Stomach (tissue), 19 donors: ENCODE measurements around the gene ZNF230. TPM values are rescaled to one million over a fixed set of nuclear protein-coding genes. Genes with fewer than 3 reads are reported as not detected.
A peak's percentile ranks its signal among the peaks of the same experiment; 100 is the strongest.

Experiments
- DNase-seq, 2 donors: peaks; one replicate each; pipeline versions ENCODE4 v3.0.0 to v3.0.0-alpha.2; 2013 to 2019
- H3K27ac ChIP-seq, 5 donors: fragments of 200-600 bp in 4 of 5; sonication (generic) in 4 of 5; one replicate each; pipeline ENCODE4 v1.5.1; 2013 to 2019; ENCODE audit warnings: mild to moderate bottlenecking in 1 of 5, moderate library complexity in 1 of 5
- H3K27me3 ChIP-seq, 3 donors: fragments of 200-600 bp; sonication (generic); one replicate each; pipeline ENCODE4 v1.5.1; 2017 to 2019; ENCODE audit warnings: mixed run types in 1 of 3
- H3K36me3 ChIP-seq, 4 donors: fragments of 200-600 bp; sonication (generic); 1 replicate in 3 of 4; 2 replicates in 1 of 4; pipeline ENCODE4 v1.5.1; 2016 to 2019
- H3K4me1 ChIP-seq, 4 donors: fragments of 200-600 bp; sonication (generic); one replicate each; pipeline ENCODE4 v1.5.1; 2016 to 2019
- H3K4me3 ChIP-seq, 4 donors: fragments of 200-600 bp; sonication (generic) in 3 of 4; one replicate each; pipeline ENCODE4 v1.5.1; 2016 to 2019; ENCODE audit warnings: mild to moderate bottlenecking in 1 of 4
- H3K9me3 ChIP-seq, 4 donors: fragments of 200-600 bp; sonication (generic); one replicate each; pipeline ENCODE4 v1.5.1; 2016 to 2019
- EP300 ChIP-seq: sonication (generic); formaldehyde crosslinking; IDR thresholded peaks from one replicate; pipeline ENCODE4 v1.6.1; 2017; ENCODE audit warnings: antibody characterized with exemption
- POLR2A ChIP-seq, 4 donors: fragments of 450-650 bp; IDR thresholded peaks; one replicate each; pipeline ENCODE4 v1.6.1; 2016; ENCODE audit warnings: antibody characterized with exemption in 4 of 4, control low read depth in 2 of 4, mild to moderate bottlenecking in 1 of 4, moderate library complexity in 1 of 4
- POLR2AphosphoS5 ChIP-seq, 3 donors: sonication (generic); formaldehyde crosslinking; IDR thresholded peaks; one replicate each; pipeline ENCODE4 v1.6.1; 2016; ENCODE audit warnings: antibody characterized with exemption in 3 of 3
- WGBS, 5 donors: extraction: QIAGEN DNeasy Blood & Tissue Kit in 3 of 5; methylation state at CpG; one replicate each; pipeline versions ENCODE4 v1.1.5 to v1.1.7; 2013 to 2018; 5-methylcytosine and 5-hydroxymethylcytosine counted together
- intact Hi-C: fragments of 100-400 bp; cut with DNase I; formaldehyde crosslinking; loops from one replicate; pipeline ENCODE4 v1.15.1; 2023; ENCODE audit warnings: low total_unique reads
- long read RNA-seq, 10 donors: transcript quantifications; one replicate each; lab custom pipeline, GENCODE V29; 2026
- polyA plus RNA-seq, 3 donors: library from polyadenylated mRNA; stranded (reverse); fragments of 200-250 nt; gene quantifications; one replicate each; pipeline ENCODE4 v1.2.3, GENCODE V29; 2013
- total RNA-seq, 5 donors: library from RNA; depleted of rRNA; stranded (reverse); fragments of >200 nt; gene quantifications; one replicate each; pipeline versions ENCODE4 v1.1.0 to v1.2.3, GENCODE V29; 2014 to 2016
- TF ChIP-seq, protein P1 (sequence below), 7 experiments: fragments of 450-650 bp in 4 of 7; fragments of 200-600 bp in 3 of 7; sonication (generic) in 3 of 7; IDR thresholded peaks; one replicate each; pipeline ENCODE4 v1.5.1; 2016 to 2019; ENCODE audit warnings: antibody characterized with exemption in 7 of 7, control low read depth in 2 of 7, mild to moderate bottlenecking in 1 of 7
- donor health status: healthy with polysubstance abuse.
- donor health status: Bipolar disorder and iron deficiency.
- donor health status: healthy.

The ZNF230 gene
- total RNA-seq (10 to 100 TPM in 1 of 5 donors, 1 to 10 TPM in 3, not detected in 1; 1.3 to 16.1 (median 6.3) TPM), polyA plus RNA-seq (1 to 10 TPM; 1.1 to 2.1 (median 1.1) TPM)
- long read RNA-seq, donor 1, full-length matches to known transcripts = 1 of 1 reads
- long read RNA-seq, donor 1, partial matches to known transcripts = 0 of 1 reads
- long read RNA-seq, donor 1, other reads (novel, unspliced or antisense) = 0 of 1 reads
- long read RNA-seq, donor 2, full-length matches to known transcripts = 1 of 1 reads
- long read RNA-seq, donor 2, partial matches to known transcripts = 0 of 1 reads
- long read RNA-seq, donor 2, other reads (novel, unspliced or antisense) = 0 of 1 reads
- long read RNA-seq, donor 3 = 0 reads
- long read RNA-seq, donor 4 = 0 reads
- long read RNA-seq, donor 5, full-length matches to known transcripts = 1 of 1 reads
- long read RNA-seq, donor 5, partial matches to known transcripts = 0 of 1 reads
- long read RNA-seq, donor 5, other reads (novel, unspliced or antisense) = 0 of 1 reads
- long read RNA-seq, donor 6, full-length matches to known transcripts = 3 of 3 reads
- long read RNA-seq, donor 6, partial matches to known transcripts = 0 of 3 reads
- long read RNA-seq, donor 6, other reads (novel, unspliced or antisense) = 0 of 3 reads
- long read RNA-seq, donor 7 = 0 reads
- long read RNA-seq, donor 8, partial matches to known transcripts = 0 of 1 reads
- long read RNA-seq, donor 8, other reads (novel, unspliced or antisense) = 0 of 1 reads
- long read RNA-seq, donor 9, partial matches to known transcripts = 0 of 1 reads
- long read RNA-seq, donor 9, other reads (novel, unspliced or antisense) = 0 of 1 reads
- long read RNA-seq, donor 10 = 0 reads

DNA sequence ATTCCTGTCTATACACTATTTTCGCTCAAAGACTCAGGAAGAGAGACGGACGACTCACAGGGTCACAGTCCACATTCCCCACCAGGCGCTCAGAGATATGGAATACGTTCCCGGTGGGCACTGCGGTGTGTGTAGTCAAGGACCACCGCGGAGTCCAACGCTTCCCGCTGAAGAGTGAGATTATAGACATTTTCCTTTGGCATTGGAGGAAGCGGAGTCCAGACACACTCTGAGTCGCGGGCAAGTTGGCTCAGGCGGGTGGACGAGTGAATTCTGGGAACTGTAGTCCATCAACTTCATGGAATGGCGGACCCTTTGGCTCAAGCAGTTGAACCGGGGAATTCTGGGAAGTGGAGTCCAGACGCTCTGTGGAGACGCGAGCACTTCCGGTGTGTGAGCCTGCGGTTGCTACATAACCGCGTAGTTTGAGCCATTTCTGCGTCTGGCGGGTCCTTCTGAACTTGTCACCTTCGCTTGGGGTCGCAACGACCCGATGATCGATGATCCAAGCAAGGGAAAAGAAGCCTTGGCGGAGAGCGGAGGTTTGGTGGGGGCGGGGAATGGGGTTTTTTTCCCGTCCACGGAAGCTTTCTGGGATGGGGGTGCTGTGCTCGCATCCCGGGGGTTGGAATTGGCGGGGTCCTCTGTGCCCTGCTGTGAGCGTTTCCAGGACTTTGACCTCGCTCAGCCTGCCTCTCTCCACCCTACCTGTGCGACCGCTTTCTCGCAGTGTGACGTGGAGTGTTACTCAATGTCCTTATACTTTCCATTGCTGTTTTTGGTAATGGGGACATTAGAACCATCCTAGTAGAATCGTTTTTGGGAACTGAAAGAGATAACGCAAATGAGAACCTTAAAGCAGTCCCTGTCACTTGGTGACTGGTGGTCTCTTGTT, at the start of gene ZNF230:
Gene ZNF230 (plus strand): TSS at position 392 of the 895 bp plus-strand sequence. CDS start 4,122 bp downstream, outside the sequence.
- Histone ChIP-seq H3K4me1 (peaks cover 7 to 29% (median 17%) of the 10 kb centered on the region in 4 donors), H3K36me3 (peaks cover 9 to 24% (median 14%) of the 10 kb centered on the region in 4 donors), H3K9me3 (peaks cover 7 to 36% (median 30%) of the 10 kb centered on the region in 4 donors), H3K27ac (peak within 1 kb of the TSS; percentile 31 to 86 (median 74)), H3K4me3 (peak within 1 kb of the TSS; percentile 76 to 83 (median 78)), H3K27me3 (no peaks in the 10 kb centered on the region)
- no peak for TF ChIP-seq EP300
- peak; percentile 62 to 91 (median 84) for TF ChIP-seq POLR2AphosphoS5 (IDR thresholded peaks at IDR 0.05)
- no peak for TF ChIP-seq POLR2A (IDR thresholded peaks at IDR 0.05)
- TF ChIP-seq, protein P1, sequence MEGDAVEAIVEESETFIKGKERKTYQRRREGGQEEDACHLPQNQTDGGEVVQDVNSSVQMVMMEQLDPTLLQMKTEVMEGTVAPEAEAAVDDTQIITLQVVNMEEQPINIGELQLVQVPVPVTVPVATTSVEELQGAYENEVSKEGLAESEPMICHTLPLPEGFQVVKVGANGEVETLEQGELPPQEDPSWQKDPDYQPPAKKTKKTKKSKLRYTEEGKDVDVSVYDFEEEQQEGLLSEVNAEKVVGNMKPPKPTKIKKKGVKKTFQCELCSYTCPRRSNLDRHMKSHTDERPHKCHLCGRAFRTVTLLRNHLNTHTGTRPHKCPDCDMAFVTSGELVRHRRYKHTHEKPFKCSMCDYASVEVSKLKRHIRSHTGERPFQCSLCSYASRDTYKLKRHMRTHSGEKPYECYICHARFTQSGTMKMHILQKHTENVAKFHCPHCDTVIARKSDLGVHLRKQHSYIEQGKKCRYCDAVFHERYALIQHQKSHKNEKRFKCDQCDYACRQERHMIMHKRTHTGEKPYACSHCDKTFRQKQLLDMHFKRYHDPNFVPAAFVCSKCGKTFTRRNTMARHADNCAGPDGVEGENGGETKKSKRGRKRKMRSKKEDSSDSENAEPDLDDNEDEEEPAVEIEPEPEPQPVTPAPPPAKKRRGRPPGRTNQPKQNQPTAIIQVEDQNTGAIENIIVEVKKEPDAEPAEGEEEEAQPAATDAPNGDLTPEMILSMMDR (IDR thresholded peaks at IDR 0.05) = peak in 1 of 7 experiments; percentile 15
- WGBS, 5 donors = 0 to 1% (median 1%) methylated on average over 42 to 48 of the region's 48 CpGs
- DNase-seq = peak; percentile 90 to 99
- intact Hi-C loops = no loop called here

DNA sequence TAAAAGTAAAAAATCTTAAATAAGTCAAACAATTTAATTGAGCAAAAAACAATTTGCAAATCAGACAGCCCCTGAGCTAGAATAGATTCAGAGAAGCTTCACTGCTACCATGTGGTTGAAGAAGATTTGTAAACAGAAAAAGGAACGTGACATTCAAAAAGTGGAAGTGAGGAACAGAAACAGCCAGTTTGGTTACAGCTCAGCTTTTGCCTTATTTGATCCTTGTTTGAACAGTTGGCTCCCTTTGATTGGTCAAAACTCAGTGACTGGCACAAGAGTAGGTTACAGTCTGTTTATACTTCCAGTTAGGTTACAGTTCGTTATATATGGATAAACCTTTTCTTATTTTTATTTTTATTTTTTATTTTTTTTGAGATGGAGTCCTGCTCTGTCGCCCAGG, 45.9 kb upstream of the ZNF230 start:
- DNase-seq = no peak
- WGBS, 5 donors = 86 to 98% (median 93%) methylated on average over 3 of the region's 3 CpGs
- Histone ChIP-seq H3K4me3 (no peak overlapping the region), H3K27ac (no peak overlapping the region), H3K36me3 (peaks cover 0 to 60% (median 26%) of the 10 kb centered on the region in 4 donors), H3K9me3 (peaks cover 29 to 98% (median 77%) of the 10 kb centered on the region in 4 donors), H3K4me1 (peaks cover 0 to 7% (median 0%) of the 10 kb centered on the region in 4 donors), H3K27me3 (no peaks in the 10 kb centered on the region)
- intact Hi-C loops = no loop called here
- TF ChIP-seq, protein P1 (IDR thresholded peaks at IDR 0.05) = no peak
- TF ChIP-seq POLR2AphosphoS5 (IDR thresholded peaks at IDR 0.05) = no peak
- TF ChIP-seq EP300 = no peak
- TF ChIP-seq POLR2A (IDR thresholded peaks at IDR 0.05) = no peak

DNA sequence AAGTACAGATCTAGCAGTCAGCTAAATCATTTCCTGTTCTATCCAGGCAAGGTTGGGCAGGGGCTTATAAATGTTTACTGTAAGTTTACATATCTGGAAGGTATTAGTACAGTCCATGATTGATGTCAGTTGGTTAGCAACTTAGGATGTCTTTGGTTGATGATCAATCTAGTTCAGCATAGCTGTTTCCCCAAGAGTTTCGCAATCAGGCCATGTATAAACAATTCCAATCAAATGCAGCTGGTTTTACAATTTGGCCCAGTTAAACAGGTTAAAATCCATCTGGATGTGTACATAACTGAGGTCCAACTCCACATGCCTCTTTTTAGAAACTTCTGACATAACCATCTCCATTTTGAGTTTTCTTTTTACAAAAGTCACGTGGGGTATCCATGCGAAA, 44.9 kb upstream of the ZNF230 start:
- TF ChIP-seq, protein P1 (IDR thresholded peaks at IDR 0.05) = no peak
- TF ChIP-seq POLR2A (IDR thresholded peaks at IDR 0.05) (no peak), POLR2AphosphoS5 (IDR thresholded peaks at IDR 0.05) (no peak), EP300 (no peak)
- H3K27ac ChIP-seq = no peak overlapping the region
- H3K4me3 ChIP-seq = no peak overlapping the region
- H3K9me3 ChIP-seq = peaks cover 29 to 99% (median 87%) of the 10 kb centered on the region in 4 donors
- intact Hi-C loops = no loop called here
- DNase-seq = no peak
- peaks cover 1 to 70% (median 31%) of the 10 kb centered on the region in 4 donors for H3K36me3 ChIP-seq
- H3K27me3 ChIP-seq = no peaks in the 10 kb centered on the region
- no peaks in the 10 kb centered on the region for H3K4me1 ChIP-seq
- WGBS, 5 donors = 89 to 94% (median 90%) methylated on average over 3 of the region's 3 CpGs
